Measurements from ENCODE around the gene PPP1R1A. TPM values are rescaled to one million over a fixed set of nuclear protein-coding genes. Genes with fewer than 3 reads are reported as not detected.

Gene PPP1R1A
- total RNA-seq (2022; extraction: Qiagen RNA extraction): 0.07 to 0.33 TPM (median 0.13 TPM) in 5 replicates

GRCh38 chr12:54588110-54588889, at the start of gene PPP1R1A:
Gene PPP1R1A, minus strand, starts transcription at chr12:54588659. Its CDS starts 171 bp downstream, at chr12:54588488.

GRCh38 chr12:54634795-54635194, 46.3 kb upstream of the PPP1R1A start, which contains the start of gene LACRT:
Gene LACRT, minus strand, starts transcription at chr12:54634895. Its CDS starts 54 bp downstream, at chr12:54634841.

Other genes starting within 250 kb of the PPP1R1A start
- 0.08 to 0.11 TPM in 2 of 5 replicates, not detected in the others for gene GPR84, start 224.2 kb downstream of the PPP1R1A start, total RNA-seq (2022; extraction: Qiagen RNA extraction)
- 14.3 to 21.7 TPM (median 20.3 TPM) in 5 replicates for gene ZNF385A, start 203.9 kb downstream of the PPP1R1A start, total RNA-seq (2022; extraction: Qiagen RNA extraction)
- gene ITGA5, start 169.4 kb downstream of the PPP1R1A start, total RNA-seq (2022; extraction: Qiagen RNA extraction): 213 to 334 TPM (median 292 TPM) in 5 replicates
- not detected in 5 replicates for gene GTSF1, start 115.1 kb downstream of the PPP1R1A start, total RNA-seq (2022; extraction: Qiagen RNA extraction)
- gene NCKAP1L, start 90.9 kb downstream of the PPP1R1A start, total RNA-seq (2022; extraction: Qiagen RNA extraction): not detected in 5 replicates
- 0.03 to 0.10 TPM in 2 of 5 replicates, not detected in the others for gene PDE1B, start 39.1 kb downstream of the PPP1R1A start, total RNA-seq (2022; extraction: Qiagen RNA extraction)
- gene LACRT, start 46.2 kb upstream of the PPP1R1A start, total RNA-seq (2022; extraction: Qiagen RNA extraction): not detected in 5 replicates
- not detected in 5 replicates for gene DCD, start 59.7 kb upstream of the PPP1R1A start, total RNA-seq (2022; extraction: Qiagen RNA extraction)

All from A549 treated with Hydrocortisone at 1 μM for 4 hours (cell line).